RWPE1 (cell line): ENCODE data around the gene GOLGA7B.

Experiments
- CTCF ChIA-PET: fragments of 350-600 bp; sonication (Branson Sonifier 250); formaldehyde crosslinking; extraction: SDS; loops from one replicate; lab custom pipeline; 2021; lab: Yijun Ruan, JAX
- POLR2A ChIA-PET: fragments of 400-600 bp; formaldehyde crosslinking; extraction: SDS; loops from one replicate; lab custom pipeline; 2020; ENCODE audit warnings: antibody characterized with exemption; ENCODE audit not compliant: low non-redundant PET; lab: Yijun Ruan, JAX
- DNase-seq: peaks from one replicate; pipeline ENCODE4 v3.0.0; 2012; ENCODE audit warnings: low spot score
- H3K27ac ChIP-seq: fragments of 450-650 bp; 2 replicates; pipeline ENCODE4 v1.5.1; 2017
- TF ChIP-seq, protein P1 (sequence below): fragments of 450-650 bp; conservative IDR thresholded peaks from 2 replicates; pipeline ENCODE4 v1.5.1; 2017; ENCODE audit warnings: low read depth, mild to moderate bottlenecking

Gene GOLGA7B

DNA sequence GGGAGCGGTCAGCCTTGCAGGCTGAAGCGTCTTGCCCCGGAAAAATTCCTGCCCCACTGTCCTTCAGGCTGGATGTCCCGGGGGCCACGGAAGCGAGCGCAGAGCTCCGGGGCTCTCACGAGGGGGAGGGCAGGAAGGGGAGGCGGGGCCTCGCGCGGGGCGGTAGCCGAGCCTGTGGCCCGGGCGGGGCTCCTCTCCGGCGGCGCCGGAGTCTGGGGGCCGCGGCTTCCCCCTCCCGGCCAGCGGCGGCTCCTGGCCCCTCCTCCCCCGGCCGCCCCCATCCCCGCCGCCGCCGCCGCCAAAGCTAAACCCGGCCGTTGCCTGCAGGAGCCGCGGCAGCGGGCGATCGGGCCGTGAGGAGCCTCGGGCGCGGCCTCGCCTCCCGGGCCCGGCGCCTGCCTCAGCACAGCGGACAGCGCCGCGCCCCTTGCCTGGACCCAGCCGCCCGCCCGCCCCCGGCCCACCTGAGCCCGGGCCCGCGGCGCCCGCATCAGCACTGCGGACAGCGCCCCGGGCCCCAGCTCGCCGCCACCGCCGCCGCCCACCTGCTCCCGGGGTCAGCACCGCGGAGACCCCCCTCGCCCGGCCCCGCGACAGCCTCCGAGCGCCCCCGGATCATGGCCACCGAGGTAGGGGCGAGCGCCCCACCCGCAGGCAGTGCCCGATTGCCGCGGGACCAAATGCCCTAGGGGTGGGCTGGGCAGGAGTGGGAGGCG is at the start of gene GOLGA7B:
Gene GOLGA7B, plus strand, starts transcription at position 157 of the 716 bp plus-strand sequence. Its CDS starts 461 bp downstream, at position 618.
- POLR2A ChIA-PET, result interaction anchor here (0.6 to 0.8 kb wide), 4 partner anchors 14 to 315 kb away, joined by 3 to 6 read pairs (median 4); no protein-coding TSS in a partner anchor
- CTCF ChIA-PET, result interaction anchor here (0.7 to 1.5 kb wide), 4 partner anchors 19 to 58 kb away, joined by 3 to 11 read pairs (median 5); no protein-coding TSS in a partner anchor
- peak; percentile 71 for DNase-seq
- H3K27ac ChIP-seq, result no peak within 1 kb of the TSS
- TF ChIP-seq, protein P1, sequence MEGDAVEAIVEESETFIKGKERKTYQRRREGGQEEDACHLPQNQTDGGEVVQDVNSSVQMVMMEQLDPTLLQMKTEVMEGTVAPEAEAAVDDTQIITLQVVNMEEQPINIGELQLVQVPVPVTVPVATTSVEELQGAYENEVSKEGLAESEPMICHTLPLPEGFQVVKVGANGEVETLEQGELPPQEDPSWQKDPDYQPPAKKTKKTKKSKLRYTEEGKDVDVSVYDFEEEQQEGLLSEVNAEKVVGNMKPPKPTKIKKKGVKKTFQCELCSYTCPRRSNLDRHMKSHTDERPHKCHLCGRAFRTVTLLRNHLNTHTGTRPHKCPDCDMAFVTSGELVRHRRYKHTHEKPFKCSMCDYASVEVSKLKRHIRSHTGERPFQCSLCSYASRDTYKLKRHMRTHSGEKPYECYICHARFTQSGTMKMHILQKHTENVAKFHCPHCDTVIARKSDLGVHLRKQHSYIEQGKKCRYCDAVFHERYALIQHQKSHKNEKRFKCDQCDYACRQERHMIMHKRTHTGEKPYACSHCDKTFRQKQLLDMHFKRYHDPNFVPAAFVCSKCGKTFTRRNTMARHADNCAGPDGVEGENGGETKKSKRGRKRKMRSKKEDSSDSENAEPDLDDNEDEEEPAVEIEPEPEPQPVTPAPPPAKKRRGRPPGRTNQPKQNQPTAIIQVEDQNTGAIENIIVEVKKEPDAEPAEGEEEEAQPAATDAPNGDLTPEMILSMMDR, result no peak

DNA sequence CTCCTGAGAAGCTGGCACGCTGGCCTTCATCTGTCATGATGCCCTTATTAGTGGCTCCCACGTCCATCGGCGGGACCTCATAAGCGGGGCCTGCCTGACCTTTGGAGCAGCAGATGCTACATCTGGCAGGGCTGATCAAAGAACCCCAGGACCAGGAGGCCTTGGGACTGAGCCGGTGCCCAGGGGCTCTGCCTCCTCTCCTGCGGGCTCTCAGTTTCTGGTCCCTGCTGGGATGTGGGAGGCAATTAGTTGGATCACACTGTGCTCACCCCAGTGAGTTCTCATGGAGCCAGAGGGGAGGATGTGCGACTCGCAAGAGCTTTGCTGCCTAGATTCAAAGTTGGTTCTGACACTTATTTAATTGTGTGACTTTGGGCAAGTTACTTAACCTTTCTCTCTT is 49.2 kb upstream of the GOLGA7B start:
- TF ChIP-seq, protein P1, result no peak
- ChIA-PET POLR2A (no interaction called here), CTCF (interaction anchor here (2.9 kb wide), 1 partner anchor 8 kb away, joined by 13 read pairs; no protein-coding TSS in a partner anchor)
- no peak for DNase-seq
- no peak overlapping the region for H3K27ac ChIP-seq

DNA sequence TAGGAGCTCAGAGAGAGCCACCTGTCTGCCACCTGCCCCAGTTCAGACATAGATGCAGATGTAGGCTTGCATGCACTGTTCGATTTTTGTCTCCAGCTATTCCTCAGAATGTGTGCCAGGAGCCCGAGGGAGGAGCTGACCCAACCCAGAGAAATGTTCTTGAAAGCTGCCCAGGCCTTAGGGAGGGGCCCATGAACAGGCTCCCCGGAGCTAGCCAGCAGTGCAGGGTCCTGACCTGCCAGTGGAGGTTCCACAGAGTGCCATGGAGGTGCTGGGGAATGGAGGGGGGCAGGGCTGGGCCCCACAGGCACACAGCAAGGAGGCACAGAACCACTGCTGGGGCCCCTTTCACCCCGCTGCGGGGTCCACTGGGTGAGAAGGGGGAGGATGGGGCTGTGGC is 48.2 kb upstream of the GOLGA7B start:
- ChIA-PET POLR2A (no interaction called here), CTCF (interaction anchor here (2.9 kb wide), 1 partner anchor 9 kb away, joined by 13 read pairs; no protein-coding TSS in a partner anchor)
- no peak overlapping the region for H3K27ac ChIP-seq
- no peak for DNase-seq
- TF ChIP-seq, protein P1, result no peak

DNA sequence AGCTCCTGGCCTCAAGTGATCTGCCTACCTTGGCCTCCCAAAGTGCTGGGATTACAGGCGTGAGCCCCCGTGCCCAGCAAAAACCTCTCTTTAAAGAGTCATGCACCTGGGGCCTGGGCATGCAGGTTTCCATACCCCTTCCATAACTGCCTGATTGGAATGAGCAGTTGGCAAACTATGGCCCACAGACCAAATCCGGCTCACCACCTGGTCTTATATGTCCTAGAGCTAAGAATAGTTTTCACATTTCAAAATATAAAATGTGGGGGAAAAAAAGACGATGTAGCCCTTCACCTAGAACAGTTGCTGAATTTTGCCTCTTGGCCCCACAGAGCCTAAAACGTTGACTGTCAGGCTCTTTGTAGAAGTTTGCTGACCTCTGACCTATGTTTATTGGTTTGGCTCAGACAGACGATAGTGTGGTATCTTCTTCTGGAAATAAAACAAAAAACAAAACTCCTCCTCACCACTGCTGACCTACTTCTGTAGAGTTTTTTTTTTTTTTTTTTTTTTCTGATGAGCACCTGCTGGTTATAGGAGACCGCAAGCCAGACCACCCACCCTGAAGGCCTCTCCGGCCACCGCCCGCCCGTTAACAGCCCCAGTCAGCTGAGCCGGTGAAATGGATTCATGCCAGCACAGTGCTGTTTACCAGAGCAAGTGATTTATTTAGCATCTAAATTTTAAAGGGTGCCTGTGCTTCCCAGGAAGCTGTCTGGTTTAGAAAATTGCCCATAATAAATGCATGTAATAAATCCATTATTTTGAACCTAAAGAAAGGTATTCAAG is 44.4 kb upstream of the GOLGA7B start:
- DNase-seq, result no peak
- TF ChIP-seq, protein P1, result no peak
- POLR2A ChIA-PET, result interaction anchor here (0.6 kb wide), 1 partner anchor 1815 kb away, joined by 4 read pairs; the partner anchor contains the start of gene SLC25A28
- no peak overlapping the region for H3K27ac ChIP-seq
- CTCF ChIA-PET, result interaction anchor here (4.0 kb wide), 1 partner anchor 13 kb away, joined by 23 read pairs; no protein-coding TSS in a partner anchor

GRCh38 chr10:97805949-97806348 is 43.7 kb upstream of the GOLGA7B start:
- DNase-seq, result no peak
- POLR2A ChIA-PET, result no interaction called here
- CTCF ChIA-PET, result interaction anchor here (4.0 kb wide), 1 partner anchor 14 kb away, joined by 23 read pairs; no protein-coding TSS in a partner anchor
- TF ChIP-seq, protein P1, result no peak
- no peak overlapping the region for H3K27ac ChIP-seq

GRCh38 chr10:97810446-97810845 is 39.2 kb upstream of the GOLGA7B start:
- peak; percentile 73 for DNase-seq
- no peak overlapping the region for H3K27ac ChIP-seq
- CTCF ChIA-PET, result interaction anchor here (1.0 to 1.2 kb wide), 3 partner anchors 18 to 59 kb away, joined by 3 to 4 read pairs (median 3); no protein-coding TSS in a partner anchor
- POLR2A ChIA-PET, result no interaction called here
- TF ChIP-seq, protein P1, result no peak
